Measurements from ENCODE around the gene PFDN2.
A peak's percentile ranks its signal among the peaks of the same experiment; 100 is the strongest.
"Not testable (repeated sequence)": the region's sequence is repeated elsewhere in the genome, so short reads cannot be mapped to it uniquely, and the experiment has no call there.

Gene PFDN2

DNA sequence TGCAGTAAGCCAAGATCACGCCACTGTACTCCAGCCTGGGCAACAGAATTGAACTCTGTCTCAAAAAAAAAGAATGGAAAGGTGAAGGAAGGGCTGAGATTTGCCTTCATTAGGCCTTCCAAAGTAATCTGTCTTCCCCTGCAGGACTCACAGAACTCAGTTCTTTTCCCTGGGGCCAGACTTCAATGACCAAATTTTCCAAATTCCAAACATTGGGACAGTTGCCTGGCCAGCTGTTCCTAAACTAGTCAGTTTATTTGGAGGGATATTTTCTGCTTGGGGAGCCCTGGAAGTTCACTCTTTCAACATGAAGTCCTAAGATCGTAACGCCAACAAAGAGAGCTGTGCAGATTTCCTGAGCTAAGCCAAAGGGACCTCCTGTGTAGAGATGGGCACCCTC, 20.0 kb upstream of the PFDN2 start:
- no peak for DNase-seq

DNA sequence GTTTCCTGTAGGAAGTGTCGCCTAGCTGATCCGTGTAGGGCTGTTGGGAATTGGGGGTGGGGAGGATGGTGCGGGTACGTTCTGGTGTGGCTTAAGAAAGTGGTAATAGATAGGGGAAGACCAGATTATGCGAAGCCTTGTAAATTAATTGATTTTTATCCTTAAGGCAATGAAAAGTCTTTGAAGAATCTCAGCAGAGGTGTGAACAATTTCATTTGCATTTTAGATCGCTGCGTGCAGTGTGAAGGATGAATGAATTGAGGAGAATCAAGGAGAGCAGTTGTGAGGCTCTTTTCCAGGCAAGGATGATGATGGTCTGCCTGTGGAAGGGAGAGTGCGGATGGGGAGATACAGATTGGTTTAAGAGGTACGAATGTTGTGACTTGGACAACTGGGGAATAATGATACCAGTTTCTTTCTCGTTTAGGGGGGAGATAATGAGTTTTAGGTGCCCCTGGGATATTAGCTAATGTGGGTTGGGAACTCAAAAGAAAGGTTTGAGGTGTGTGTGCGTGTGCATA, 15.4 kb upstream of the PFDN2 start:
- DNase-seq: no peak

DNA sequence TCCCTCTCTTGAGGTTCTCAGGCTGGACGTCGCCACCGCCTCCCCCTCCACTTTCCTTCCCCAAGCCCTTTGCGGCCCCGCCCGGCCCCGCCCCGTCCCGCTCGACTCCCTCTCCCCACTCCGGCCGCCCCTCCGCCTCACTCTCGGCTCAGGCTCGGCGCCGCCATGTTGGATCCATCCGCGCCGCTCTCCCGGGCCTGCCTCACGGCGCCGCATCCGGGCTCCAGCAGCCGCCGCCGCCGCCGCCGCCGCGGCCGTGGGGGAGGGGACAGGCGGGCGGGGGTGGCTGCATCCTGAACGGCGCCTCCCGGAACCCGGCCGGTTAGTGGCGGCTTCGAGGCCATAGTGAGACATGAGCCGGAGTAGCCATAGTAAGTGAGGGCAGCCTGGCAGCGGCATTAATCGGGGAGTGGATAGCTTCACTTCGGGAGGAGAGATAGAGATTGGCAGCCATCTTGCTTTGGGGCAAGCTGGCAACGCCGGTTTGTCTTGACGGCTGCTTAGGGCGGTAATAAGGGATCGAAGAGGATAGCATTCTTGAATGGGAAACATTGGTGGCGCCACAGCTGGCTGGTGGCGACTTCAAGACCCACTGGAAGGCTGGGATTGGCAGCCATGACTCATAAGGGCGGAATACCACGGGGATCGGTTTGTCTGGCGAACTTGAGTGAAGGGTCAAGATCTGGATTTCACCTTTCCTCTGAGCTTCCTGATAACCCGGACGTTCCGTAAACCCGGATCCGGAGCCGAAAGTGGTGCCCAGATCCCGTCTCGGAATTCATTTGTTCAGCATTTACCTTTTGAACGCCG, 14.8 kb upstream of the PFDN2 start, which contains the start of gene DEDD:
Gene DEDD, minus strand, starts transcription at position 258 of the 810 bp plus-strand sequence. CDS start 8,205 bp downstream, outside the sequence.
- peak; percentile 96 for DNase-seq

DNA sequence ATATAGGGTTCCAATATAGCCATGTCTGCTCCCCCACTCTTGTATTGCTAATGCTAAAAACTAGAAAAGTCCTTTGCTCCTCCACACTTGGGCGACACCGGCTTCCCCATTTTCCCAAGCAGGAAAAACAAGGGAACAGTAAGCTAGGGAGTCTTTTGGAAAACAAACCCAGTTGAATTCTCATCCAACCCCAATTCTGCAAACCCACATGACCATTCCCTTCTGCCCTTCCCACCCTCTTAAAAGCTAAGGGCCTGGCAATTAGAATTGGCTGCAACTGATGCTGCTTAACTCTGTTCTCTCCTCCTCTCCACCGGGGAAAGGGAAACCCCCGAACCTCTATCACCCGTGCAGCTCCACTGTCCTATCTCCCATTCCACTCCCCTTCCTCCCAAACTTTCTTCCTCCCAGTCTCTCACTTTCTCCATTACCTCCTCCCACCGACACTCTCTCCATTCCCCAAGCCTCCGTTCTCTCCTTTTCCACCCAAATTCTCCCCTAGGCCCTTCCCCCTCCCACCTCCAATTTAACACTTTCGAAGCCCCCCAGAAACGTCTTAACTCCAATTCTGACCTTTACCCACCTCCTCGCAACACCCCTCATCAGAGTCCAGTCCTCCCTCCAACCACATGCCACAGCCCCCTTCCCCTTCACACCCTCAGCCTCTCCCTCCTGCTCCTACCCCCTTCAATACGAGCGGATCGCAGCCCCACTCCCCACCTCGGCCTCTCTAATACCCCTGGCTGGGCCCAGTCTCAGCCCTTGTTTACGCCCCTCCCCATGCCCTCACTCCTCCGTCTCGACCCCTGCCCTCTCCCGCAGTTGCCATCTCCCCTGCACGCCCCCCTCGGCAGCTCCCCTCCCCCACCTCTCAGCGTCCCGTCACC, 13.9 kb upstream of the PFDN2 start:
- peak; percentile 36 for DNase-seq

DNA sequence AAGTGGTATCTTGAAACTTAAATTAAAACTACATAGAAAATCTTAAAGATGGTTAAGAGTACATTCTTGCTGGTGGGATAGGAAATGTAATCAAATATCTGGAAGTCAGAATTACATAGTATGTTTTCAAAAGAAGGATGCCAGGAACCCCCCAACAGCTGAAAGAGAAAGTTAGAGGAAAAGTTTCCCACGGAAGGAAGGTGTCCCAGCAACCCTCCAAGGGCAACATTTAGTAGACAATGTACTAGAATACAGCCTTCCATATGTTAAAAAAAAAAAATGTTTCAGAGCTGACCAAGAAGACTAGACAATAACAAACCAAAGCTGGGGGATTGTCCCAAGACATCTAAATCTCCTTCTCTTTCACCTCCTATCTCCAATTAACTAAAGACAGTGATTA, 12.4 kb upstream of the PFDN2 start:
- no peak for DNase-seq

DNA sequence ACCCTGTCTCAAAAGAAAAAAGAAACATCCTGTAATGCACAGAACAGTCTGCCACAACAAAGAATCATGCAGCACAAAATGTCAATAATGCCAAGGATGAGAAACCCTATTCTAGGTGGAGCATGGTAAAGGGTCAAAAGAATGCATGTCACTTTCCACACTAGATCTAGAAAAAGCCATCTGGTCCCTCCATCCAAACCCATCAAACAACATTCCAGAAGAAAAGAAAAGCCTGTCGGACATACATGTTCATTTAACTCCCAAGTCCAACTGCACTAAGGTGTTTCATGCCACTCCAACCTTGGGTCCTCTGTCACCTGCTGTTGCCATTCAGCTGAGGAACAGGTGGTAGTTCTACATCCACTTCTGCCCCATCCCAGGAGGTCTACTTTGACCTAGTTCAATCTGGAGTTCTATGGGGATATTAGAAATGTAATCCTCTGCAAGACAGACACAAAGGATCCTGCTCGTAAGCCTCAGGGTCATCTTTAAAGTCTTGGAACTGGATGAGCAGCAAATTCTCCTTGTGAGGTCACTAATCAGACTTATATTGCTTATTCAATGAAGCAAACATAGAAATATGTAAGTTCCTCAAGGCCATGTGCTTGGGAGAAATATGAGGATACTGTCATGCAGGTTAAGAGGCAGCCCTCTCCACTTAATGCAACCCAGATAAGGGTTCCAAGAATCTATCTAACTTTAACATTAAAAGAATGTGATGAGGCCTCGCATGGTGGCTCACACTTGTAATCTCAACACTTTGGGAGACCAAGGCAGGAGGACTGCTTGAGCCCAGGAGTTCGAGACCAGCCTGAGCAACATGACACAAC, 11.0 kb upstream of the PFDN2 start:
- DNase-seq: no peak

DNA sequence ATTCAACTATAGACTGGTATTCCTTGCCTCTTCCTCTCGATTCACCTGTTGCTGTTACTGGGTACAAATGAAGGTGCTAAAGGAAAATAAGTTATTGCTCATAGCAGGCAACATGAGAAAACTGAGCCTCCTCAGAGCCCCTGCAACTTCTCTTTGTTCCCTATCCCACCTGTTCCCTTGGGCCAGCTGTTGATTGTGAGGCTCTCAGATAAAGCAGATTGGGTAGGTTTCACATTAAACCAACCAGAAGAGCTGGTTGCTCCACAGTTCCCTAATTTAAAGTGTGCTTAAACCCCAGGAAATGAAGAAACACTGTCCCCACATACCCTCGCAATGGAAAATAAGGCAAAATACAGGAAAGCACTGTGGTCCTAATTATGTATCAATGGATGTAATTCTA, 9.8 kb upstream of the PFDN2 start:
- DNase-seq: no peak

DNA sequence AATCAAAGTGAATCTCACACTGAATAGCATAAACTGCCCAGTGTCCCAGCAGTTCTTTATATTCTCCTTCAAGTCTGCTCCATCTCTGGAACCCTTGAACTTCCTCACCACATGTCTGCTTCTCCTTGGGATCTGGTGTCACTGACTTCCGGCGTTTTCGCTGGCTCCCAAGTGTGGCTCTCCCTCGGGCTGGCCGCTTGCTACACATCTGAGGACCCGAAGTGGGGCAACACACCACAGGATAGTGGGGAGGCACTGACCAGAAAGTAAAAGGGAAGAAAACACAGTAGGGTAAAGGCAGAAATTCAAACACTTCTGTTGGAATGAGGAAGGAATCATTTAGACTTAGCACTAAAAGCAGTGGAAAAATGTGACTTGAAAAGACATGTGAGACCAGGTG, 5.1 kb upstream of the PFDN2 start:
- no peak for DNase-seq

DNA sequence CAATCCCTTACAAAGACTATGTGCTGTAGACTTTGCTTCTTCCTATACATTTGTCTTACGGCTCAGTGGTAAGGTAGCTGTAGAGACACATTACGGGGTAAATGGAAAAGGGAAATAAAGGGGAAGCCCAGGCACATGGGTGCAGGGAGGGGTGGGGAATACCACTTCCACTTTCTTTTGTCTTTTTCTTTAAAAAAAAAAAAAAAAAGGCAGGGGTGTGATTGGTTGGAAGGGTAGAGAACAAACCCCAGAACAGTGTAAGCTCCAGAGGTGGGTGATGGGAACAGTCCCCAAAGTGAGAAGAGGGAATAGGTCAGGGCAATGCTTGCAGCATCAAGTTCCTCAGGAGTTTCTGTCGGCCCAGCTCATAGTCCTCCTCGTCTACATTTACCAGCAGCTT, 4.0 kb upstream of the PFDN2 start:
- no peak for DNase-seq

DNA sequence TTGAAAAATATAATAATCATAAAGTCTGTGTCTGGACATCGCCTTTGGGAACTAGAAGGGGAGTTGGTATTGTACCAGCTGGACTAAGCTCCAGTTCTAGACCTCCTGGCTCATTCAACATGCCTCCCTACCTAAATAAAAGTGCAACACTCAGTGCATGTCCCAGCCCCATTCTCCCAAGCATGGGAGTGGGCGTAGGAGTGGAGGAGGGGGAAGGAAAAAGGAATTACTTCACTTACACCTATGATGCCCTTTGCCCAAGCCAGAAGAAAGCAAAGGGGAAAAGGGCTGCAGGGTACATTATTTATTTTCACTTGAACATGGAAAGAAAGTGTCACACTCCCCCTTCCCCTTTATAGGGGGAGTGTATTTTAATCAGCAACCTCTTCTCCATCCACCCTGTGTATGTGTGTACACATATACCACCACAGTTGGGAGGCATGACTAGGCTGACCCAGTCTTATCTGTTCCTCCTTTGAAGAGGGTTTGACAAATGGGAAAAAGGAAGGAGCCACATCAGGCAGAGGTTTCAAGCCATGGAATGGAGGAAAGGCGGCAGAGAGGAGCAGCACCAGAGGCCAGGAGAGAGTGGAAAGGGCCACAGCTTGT, 3.3 kb upstream of the PFDN2 start:
- DNase-seq: no peak

DNA sequence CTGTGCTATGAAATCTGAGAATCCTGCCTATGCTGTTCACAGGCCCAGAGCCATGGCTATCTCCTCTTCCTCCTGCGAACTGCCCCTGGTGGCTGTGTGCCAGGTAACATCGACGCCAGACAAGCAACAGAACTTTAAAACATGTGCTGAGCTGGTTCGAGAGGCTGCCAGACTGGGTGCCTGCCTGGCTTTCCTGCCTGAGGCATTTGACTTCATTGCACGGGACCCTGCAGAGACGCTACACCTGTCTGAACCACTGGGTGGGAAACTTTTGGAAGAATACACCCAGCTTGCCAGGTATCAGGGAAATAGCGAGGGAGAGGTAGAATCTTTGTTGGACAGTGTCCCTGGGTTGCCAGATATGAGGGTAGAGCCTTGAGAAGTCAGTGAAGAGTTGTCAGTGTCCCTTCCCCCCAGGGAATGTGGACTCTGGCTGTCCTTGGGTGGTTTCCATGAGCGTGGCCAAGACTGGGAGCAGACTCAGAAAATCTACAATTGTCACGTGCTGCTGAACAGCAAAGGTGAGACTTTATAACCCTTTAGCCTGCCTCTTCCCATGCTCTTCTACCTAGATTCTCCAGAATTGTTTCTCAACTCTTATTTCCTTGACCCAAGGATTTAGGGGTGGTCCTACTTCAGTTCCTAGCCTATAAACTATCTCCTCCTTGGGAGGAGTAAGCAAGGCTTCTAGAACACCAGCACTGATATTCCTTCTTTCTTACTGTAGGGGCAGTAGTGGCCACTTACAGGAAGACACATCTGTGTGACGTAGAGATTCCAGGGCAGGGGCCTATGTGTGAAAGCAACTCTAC, 1.5 kb upstream of the PFDN2 start:
- peak; percentile 80 for DNase-seq

DNA sequence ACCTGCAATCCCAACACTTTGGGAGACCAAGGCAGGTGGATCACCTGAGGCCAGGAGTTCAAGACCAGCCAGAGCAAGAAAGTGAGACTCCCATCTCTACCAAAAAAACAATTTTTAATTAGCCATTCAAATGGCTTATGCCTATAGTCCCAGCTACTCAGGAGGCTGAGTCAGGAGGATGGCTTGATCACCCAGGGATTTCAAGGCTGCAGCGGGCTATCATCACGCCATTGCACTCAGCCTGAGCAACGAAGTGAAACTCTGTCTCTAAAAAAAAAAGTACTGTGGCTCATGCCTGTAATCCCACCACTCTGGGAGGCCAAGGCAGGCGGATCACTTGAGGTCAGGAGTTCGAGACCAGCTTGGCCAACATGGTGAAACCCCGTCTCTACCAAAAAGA, 1.9 kb downstream of the PFDN2 start:
- not testable (repeated sequence) for DNase-seq

DNA sequence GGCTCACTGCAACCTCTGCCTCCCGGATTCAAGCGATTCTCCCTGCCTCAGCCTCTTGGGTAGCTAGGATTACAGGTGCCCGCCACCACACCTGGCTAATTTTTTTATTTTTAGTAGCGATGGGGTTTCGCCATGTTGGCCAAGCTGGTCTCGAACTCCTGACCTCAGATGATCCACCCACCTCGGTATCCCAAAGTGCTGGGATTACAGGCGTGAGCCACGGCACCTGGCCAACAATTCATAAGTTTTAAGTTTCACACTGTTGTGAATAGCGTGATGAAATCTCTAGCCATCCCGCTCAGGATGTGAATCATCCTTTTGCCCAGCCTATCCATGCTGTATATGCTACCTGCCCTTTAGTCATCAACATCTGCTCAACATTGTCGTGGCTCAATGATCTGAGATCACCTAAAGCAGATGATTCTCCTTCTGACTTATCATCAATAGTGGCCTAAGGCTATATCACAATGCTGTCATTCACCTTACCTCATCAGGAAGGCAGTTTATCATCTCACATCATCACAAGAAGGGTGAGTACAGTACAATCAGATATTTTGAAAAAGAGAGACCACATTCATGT, 2.6 kb downstream of the PFDN2 start:
- DNase-seq: no peak

DNA sequence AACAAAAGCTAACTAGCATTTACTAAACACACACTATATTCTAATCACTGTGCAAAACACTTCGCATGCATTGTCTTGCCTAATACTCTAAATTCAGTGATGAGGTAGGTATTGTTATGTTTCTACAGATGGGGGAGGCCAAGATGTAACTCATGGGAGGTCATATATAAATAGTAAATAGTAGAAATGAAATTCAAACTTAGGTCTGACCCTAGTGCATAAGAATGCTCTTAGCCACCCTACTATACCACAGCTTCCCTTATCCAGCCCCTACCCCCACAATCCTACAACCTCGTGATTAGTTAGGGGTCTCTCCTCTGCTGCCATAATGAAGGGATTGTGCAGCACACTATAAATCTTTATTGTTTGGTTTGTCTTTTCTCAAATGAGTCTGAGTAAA, 3.3 kb downstream of the PFDN2 start:
- DNase-seq: no peak

DNA sequence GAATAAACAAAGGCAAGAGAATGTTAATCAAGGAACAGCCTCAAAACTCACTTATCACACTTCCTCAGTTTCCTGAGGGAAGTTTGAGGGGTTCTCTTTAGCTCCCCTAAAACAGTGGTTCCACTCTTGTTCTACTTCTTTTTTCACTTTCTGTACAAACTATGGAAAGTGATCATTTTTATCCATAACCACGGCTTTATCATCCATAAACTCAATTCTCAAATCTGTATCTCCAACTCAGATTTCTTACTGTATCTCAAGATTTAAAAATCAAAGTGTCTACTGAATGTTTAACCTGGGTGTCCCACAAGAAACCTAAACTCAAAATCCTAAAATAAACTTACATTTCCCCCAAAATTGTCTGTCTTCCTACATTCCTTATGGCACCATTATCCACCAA, 3.9 kb downstream of the PFDN2 start:
- DNase-seq: no peak

DNA sequence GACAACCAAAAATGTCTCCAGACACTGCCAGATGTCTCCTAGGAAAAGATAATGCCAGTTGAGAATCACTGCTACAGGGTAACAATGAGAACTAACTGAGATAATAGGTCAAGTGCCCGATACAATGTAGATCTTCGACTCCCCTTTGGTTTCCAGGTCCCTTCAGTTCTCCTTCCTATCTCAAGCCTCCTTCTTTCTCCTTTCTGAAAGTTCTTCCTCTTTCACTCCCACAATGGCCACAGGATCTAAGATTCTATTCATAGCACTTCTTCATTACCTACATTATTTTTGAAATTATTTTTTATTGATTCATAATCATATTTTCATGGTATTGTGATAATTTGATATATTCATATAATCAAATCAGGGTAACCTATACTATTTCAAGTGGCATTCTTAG, 6.3 kb downstream of the PFDN2 start:
- DNase-seq: no peak

DNA sequence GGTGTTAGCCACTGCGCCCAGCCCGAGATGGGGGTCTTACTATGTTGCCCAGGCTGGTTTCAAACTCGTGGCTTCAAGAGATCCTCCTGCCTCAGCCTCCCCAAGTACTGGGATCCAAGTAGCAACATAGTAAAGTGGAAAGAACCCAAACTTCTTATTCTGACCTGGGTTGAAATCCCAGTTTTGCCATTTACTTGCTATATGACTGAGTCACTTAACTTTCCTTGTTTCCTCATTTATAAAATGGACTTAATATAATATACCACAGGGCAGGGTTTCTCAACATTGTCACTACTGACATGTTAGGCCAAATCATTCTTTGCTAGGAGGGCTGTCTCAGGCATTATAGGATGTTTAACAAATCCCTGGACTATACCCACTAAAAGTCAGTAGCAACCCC, 6.7 kb downstream of the PFDN2 start:
- no peak for DNase-seq

DNA sequence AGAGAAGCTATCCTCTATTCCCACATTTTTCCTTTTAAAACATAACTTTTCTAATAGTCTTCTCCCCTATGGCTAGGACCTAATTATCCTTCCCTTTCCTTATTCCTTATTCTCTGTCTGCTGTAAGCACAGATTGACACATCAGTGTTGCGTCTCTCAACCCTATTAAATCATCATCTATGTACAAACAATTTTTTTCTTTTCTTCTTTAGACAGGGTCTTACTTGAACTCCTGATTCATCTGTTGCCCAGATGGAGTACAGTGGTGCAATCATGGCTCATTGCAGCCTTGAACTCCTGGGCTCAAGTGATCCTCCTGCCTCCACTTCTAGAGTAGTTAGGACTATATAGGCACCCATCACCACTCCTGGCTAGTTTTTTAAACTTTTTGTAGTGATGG, 11.4 kb downstream of the PFDN2 start:
- no peak for DNase-seq

DNA sequence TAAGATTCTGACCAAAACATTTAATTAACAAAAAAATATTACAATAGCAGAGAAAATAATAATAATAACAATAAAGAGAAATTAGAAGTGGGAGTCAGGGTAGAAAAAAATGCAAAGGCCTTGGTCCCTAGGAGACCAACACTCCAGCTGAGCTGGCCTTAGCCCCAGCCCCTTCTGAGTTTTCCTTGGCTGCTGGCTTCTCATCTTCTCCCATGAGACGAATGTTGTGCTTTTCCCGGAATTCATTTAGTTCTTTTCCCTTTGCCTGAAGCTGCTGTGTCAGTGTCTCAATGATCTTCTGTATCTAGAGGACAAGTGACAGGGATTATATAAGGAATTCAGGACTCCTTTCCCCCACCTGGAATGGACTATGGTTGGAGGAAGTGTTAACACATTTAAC, 17.3 kb downstream of the PFDN2 start:
- no peak for DNase-seq

DNA sequence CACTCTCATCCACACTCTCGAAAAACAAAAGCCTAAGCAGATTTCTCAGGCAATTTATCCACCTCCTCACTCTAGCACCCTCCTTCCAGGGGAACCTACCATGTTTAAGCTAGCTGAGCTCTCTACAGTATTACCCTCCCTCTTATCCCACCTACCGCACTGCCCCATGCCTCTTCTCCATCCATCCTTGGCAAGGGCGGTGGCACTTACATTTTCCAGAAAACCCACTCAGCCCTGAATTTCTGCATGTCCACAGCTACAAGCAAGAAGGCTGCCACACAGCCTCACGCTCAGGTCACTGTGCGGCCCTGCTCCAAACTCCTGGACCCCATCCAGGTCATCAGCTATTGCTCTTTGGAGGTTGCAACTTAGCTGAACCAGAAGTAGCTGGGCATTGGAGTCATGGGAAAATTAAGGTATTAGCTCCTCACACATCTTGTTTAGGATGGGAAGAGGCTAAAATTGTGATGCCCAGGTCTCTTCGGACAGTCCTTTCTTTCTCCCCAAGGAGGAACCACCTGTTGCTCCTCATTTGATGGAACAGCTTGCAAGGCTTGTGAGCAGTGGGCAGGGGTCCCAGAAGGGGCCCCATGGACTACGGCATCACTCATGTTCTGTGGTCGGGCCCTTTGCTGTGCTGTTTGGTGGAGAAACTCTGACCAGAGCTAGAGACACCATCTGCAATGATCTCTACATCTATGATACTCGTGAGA, 18.6 kb downstream of the PFDN2 start:
- no peak for DNase-seq
